ENCODE results near the gene NOX3. TPM values are rescaled to one million over a fixed set of nuclear protein-coding genes. Genes with fewer than 3 reads are reported as not detected.

The NOX3 gene
- total and polyA plus RNA-seq, 2 experiments from 2014 or later = not detected

DNA sequence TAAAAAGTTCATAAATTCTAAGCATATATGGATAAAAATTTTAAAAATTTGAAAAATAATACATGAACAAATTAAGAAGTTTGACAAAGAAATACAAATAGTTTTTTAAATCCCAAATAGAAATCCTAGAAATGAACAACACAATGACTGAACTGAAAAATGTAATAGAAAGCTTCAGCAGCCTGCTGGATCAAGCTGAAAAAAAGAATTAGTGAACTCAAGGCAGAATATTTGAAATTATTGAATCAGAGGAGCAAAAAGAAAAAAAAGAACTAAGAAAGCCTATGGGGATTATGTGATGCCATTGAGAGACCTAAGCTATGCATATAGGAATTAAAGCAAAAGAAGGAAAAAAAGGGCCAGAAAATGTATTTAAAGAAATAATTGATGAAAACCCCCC lies 101.5 kb downstream of the NOX3 start:
- DNase-seq = no peak
- no peaks in the 10 kb centered on the region for H4K20me1 ChIP-seq (ENCODE audit: insufficient read depth)
- H3K27me3 ChIP-seq (replicated peaks; ENCODE audit: insufficient read depth) = no peaks in the 10 kb centered on the region
- no peak overlapping the region for H3K4me3 ChIP-seq
- H3K9me2 ChIP-seq (ENCODE audit: insufficient read depth) = no peaks in the 10 kb centered on the region
- H3K4me1 ChIP-seq (ENCODE audit: insufficient read depth) = peaks cover 14% of the 10 kb centered on the region
- TF ChIP-seq EZH2 (IDR thresholded peaks at IDR 0.05; ENCODE audit: insufficient read depth, poor library complexity, severe bottlenecking) (no peak), EZH2phosphoT487 (IDR thresholded peaks at IDR 0.05; ENCODE audit: insufficient read depth, low read depth) (no peak)
- H3K27ac ChIP-seq = no peak overlapping the region
- H3K9me3 ChIP-seq (ENCODE audit: low read depth) = peaks cover 7% of the 10 kb centered on the region
- H3F3A ChIP-seq (ENCODE audit: insufficient read depth) = peaks cover 19% of the 10 kb centered on the region
- H2AFZ ChIP-seq = no peak overlapping the region
- no peaks in the 10 kb centered on the region for H3K36me3 ChIP-seq (ENCODE audit: low read depth)
- H3K4me2 ChIP-seq (ENCODE audit: unreplicated experiment) = no peak overlapping the region
- in situ Hi-C loops (cut with MboI) = no loop called here
- no peaks in the 10 kb centered on the region for H3K79me2 ChIP-seq (ENCODE audit: insufficient read depth)
- H3K9ac ChIP-seq = no peak overlapping the region

DNA sequence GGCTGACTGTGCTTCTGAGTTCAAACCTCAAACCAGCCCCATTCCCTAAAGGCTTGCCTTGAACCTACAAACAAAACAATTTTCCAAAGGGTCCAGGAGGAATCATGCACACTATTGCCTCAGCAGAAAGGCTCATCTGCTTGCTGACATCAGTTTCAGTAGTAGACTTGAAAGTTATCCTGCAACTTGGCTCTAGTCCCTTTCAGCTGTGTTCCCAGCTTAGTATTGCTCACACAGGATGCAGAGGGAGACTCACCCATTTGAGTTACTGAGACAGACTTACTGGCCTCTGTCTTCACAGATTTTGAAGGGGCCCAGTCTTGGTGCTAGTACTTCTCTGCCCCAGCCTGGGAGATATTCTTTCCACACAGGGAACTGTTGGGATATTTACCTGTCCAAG lies 102.8 kb downstream of the NOX3 start:
- Histone ChIP-seq H3K27ac (peak overlapping the region; percentile 83), H3K27me3 (replicated peaks; ENCODE audit: insufficient read depth) (no peaks in the 10 kb centered on the region), H3K9me3 (ENCODE audit: low read depth) (peaks cover 7% of the 10 kb centered on the region), H3K36me3 (ENCODE audit: low read depth) (no peaks in the 10 kb centered on the region), H3K4me3 (0 out of 2 replicates have a peak overlapping the region, but pooled peaks have one; percentile 18), H3F3A (ENCODE audit: insufficient read depth) (peaks cover 22% of the 10 kb centered on the region), H3K9me2 (ENCODE audit: insufficient read depth) (no peaks in the 10 kb centered on the region), H3K4me2 (ENCODE audit: unreplicated experiment) (peak overlapping the region; percentile 49), H3K9ac (peak overlapping the region; percentile 62), H2AFZ (peak overlapping the region; percentile 75), H4K20me1 (ENCODE audit: insufficient read depth) (no peaks in the 10 kb centered on the region), H3K4me1 (ENCODE audit: insufficient read depth) (peaks cover 17% of the 10 kb centered on the region), H3K79me2 (ENCODE audit: insufficient read depth) (no peaks in the 10 kb centered on the region)
- in situ Hi-C loops (cut with MboI) = no loop called here
- TF ChIP-seq EZH2phosphoT487 (IDR thresholded peaks at IDR 0.05; ENCODE audit: insufficient read depth, low read depth) (no peak), EZH2 (IDR thresholded peaks at IDR 0.05; ENCODE audit: insufficient read depth, poor library complexity, severe bottlenecking) (no peak)
- peak; percentile 91 for DNase-seq

DNA sequence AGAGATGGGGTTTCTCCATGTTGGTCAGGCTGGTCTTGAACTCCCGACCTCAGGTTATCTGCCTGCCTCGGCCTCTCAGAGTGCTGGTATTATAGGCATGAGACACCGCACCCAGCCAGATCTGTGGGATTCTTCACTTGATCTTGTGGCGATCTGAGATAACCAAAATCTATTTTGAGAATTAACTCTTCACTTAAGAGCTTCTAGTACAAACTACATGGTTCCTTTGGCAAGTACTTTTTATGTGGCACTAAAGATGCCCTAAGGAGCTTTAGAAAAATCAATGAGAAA lies 103.6 kb downstream of the NOX3 start:
- H2AFZ ChIP-seq = no peak overlapping the region
- in situ Hi-C loops (cut with MboI) = no loop called here
- DNase-seq = no peak
- 94 to 96% methylated on average over 4 of the region's 4 CpGs for WGBS, 2 experiments (ENCODE audit: low coverage in 1 of 2, low lambda C conversion rate in 2 of 2, missing lambda C conversion rate in 2 of 2)
- no peak for TF ChIP-seq EZH2phosphoT487 (IDR thresholded peaks at IDR 0.05; ENCODE audit: insufficient read depth, low read depth)
- no peak for TF ChIP-seq EZH2 (IDR thresholded peaks at IDR 0.05; ENCODE audit: insufficient read depth, poor library complexity, severe bottlenecking)
- no peak overlapping the region for H3K4me2 ChIP-seq (ENCODE audit: unreplicated experiment)
- H4K20me1 ChIP-seq (ENCODE audit: insufficient read depth) = no peaks in the 10 kb centered on the region
- H3K4me3 ChIP-seq = no peak overlapping the region
- peaks cover 7% of the 10 kb centered on the region for H3K9me3 ChIP-seq (ENCODE audit: low read depth)
- H3K4me1 ChIP-seq (ENCODE audit: insufficient read depth) = peaks cover 20% of the 10 kb centered on the region
- no peak overlapping the region for H3K27ac ChIP-seq
- no peaks in the 10 kb centered on the region for H3K27me3 ChIP-seq (replicated peaks; ENCODE audit: insufficient read depth)
- H3K9ac ChIP-seq = no peak overlapping the region
- H3F3A ChIP-seq (ENCODE audit: insufficient read depth) = peaks cover 25% of the 10 kb centered on the region
- no peaks in the 10 kb centered on the region for H3K9me2 ChIP-seq (ENCODE audit: insufficient read depth)
- H3K36me3 ChIP-seq (ENCODE audit: low read depth) = no peaks in the 10 kb centered on the region
- no peaks in the 10 kb centered on the region for H3K79me2 ChIP-seq (ENCODE audit: insufficient read depth)

DNA sequence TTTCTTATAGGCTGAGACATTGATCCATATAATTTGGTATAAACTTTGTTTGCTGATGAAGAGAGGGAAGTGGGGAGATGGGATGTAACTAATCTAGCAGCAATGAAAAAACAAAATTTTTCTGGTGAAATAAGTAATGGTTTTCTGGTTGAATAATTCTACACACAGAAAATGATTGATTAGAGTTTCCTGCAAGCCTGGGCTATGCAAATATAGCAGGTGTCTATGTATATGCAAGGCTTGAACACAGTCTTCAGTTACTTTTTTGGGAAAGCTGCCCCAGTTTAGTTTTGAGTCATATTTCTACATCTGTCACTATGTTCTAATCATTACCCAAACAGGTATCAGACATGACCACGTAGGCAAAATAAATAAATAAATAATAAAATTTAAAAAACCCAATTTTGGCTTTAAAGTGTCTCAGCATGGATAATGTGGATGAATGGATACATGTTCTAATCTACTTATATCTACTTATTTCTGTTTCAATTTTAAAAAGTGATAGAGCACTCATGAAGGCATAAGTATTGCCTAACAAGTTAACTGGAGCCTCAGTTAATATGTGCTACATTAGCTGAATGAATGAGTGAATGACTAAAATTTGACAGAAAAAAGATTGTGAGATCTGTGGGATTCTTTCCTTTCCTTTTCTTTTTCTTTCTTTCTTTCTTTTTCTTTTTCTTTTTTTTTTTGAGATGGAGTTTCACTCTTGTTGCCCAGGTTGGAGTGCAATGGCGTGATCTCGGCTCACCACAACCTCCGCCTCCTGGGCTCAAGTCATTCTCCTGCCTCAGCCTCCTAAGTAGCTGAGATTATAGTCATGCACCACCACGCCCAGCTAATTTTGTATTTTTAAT lies 104.1 kb downstream of the NOX3 start:
- no peaks in the 10 kb centered on the region for H3K79me2 ChIP-seq (ENCODE audit: insufficient read depth)
- H3K36me3 ChIP-seq (ENCODE audit: low read depth) = no peaks in the 10 kb centered on the region
- no peak overlapping the region for H3K4me2 ChIP-seq (ENCODE audit: unreplicated experiment)
- no peaks in the 10 kb centered on the region for H3K9me2 ChIP-seq (ENCODE audit: insufficient read depth)
- no peak overlapping the region for H3K9ac ChIP-seq
- DNase-seq = no peak
- peaks cover 25% of the 10 kb centered on the region for H3F3A ChIP-seq (ENCODE audit: insufficient read depth)
- H3K9me3 ChIP-seq (ENCODE audit: low read depth) = peaks cover 7% of the 10 kb centered on the region
- no peaks in the 10 kb centered on the region for H4K20me1 ChIP-seq (ENCODE audit: insufficient read depth)
- H2AFZ ChIP-seq = no peak overlapping the region
- in situ Hi-C loops (cut with MboI) = no loop called here
- 83 to 86% methylated on average over 5 of the region's 5 CpGs for WGBS, 2 experiments (ENCODE audit: low coverage in 1 of 2, low lambda C conversion rate in 2 of 2, missing lambda C conversion rate in 2 of 2)
- H3K4me1 ChIP-seq (ENCODE audit: insufficient read depth) = peaks cover 20% of the 10 kb centered on the region
- TF ChIP-seq EZH2 (IDR thresholded peaks at IDR 0.05; ENCODE audit: insufficient read depth, poor library complexity, severe bottlenecking) = no peak
- TF ChIP-seq EZH2phosphoT487 (IDR thresholded peaks at IDR 0.05; ENCODE audit: insufficient read depth, low read depth) = no peak
- H3K27ac ChIP-seq = no peak overlapping the region
- H3K27me3 ChIP-seq (replicated peaks; ENCODE audit: insufficient read depth) = no peaks in the 10 kb centered on the region
- H3K4me3 ChIP-seq = no peak overlapping the region

Measured in GM23248 (cell line).